Stimulated activated naive CD4-positive, alpha-beta T cell (primary cell): ENCODE measurements around the gene OBSL1.

Experiments used
- DNase-seq, 6 experiments: peaks; one replicate each; lab custom pipeline; 2025; lab: John Stamatoyannopoulos, UW

Gene OBSL1

GRCh38 chr2:219596954-219597551, 25.7 kb upstream of the OBSL1 start:
- DNase-seq = peak in 1 of 6 experiments; percentile 14

GRCh38 chr2:219595256-219595655, 23.9 kb upstream of the OBSL1 start:
- no peak for DNase-seq

GRCh38 chr2:219593154-219593553, 21.8 kb upstream of the OBSL1 start:
- DNase-seq = no peak

GRCh38 chr2:219592736-219593135, 21.4 kb upstream of the OBSL1 start:
- DNase-seq = no peak

- DNase-seq = no peak
These were observed 19.8 kb upstream of the OBSL1 start for GRCh38 chr2:219591091-219591490.

GRCh38 chr2:219581346-219581745, 10.0 kb upstream of the OBSL1 start:
- DNase-seq = no peak

- DNase-seq = no peak
These were observed 7.7 kb upstream of the OBSL1 start for GRCh38 chr2:219578811-219579613.

GRCh38 chr2:219576505-219577388, 5.4 kb upstream of the OBSL1 start:
- no peak for DNase-seq

- DNase-seq = no peak
These were observed 4.5 kb upstream of the OBSL1 start for GRCh38 chr2:219575566-219576504.

- no peak for DNase-seq
These were observed 3.4 kb upstream of the OBSL1 start for GRCh38 chr2:219574484-219575311.

- no peak for DNase-seq
These were observed 1.8 kb upstream of the OBSL1 start for GRCh38 chr2:219573166-219573565.

- DNase-seq = no peak
These were observed 1.1 kb upstream of the OBSL1 start, which contains the start of gene INHA for GRCh38 chr2:219572237-219573001. Gene INHA, plus strand, starts transcription at chr2:219572310. Its CDS starts 65 bp downstream, at chr2:219572375.

GRCh38 chr2:219570924-219571310, 422 bp downstream of the OBSL1 start:
- peak in 1 of 6 experiments; percentile 10 for DNase-seq

GRCh38 chr2:219570194-219570923, 980 bp downstream of the OBSL1 start:
- no peak for DNase-seq

GRCh38 chr2:219569635-219570034, 1.7 kb downstream of the OBSL1 start:
- DNase-seq = no peak

- no peak for DNase-seq
These were observed 2.3 kb downstream of the OBSL1 start for GRCh38 chr2:219569041-219569440.

- no peak for DNase-seq
These were observed 3.5 kb downstream of the OBSL1 start for GRCh38 chr2:219567791-219568361.

- no peak for DNase-seq
These were observed 4.2 kb downstream of the OBSL1 start for GRCh38 chr2:219567131-219567530.

GRCh38 chr2:219566640-219567039, 4.7 kb downstream of the OBSL1 start:
- no peak for DNase-seq
